ENCODE data around the gene RTEL1.

Gene RTEL1

GRCh38 chr20:63737695-63737944, 79.5 kb downstream of the RTEL1 start:
- DNase-seq (ENCODE audit: low read depth) = no peak
- H3K4me3 ChIP-seq (ENCODE audit: low read depth, low read length) = no peak overlapping the region

GRCh38 chr20:63737945-63738686, 80.0 kb downstream of the RTEL1 start:
- no peak overlapping the region for H3K4me3 ChIP-seq (ENCODE audit: low read depth, low read length)
- no peak for DNase-seq (ENCODE audit: low read depth)
- in situ Hi-C loops (cut with HindIII; ENCODE audit: low sequenced_read_pairs) = no loop called here
- no peak for TF ChIP-seq CTCF (IDR thresholded peaks at IDR 0.05; ENCODE audit: low read depth, low read length, missing control alignments)

More at GRCh38 chr20:63737695-63737944, 79.5 kb downstream of the RTEL1 start:
- TF ChIP-seq CTCF (IDR thresholded peaks at IDR 0.05; ENCODE audit: low read depth, low read length, missing control alignments) = no peak
- in situ Hi-C loops (cut with HindIII; ENCODE audit: low sequenced_read_pairs) = no loop called here

- in situ Hi-C loops (cut with HindIII; ENCODE audit: low sequenced_read_pairs) = no loop called here
- no peak overlapping the region for H3K4me3 ChIP-seq (ENCODE audit: low read depth, low read length)
- TF ChIP-seq CTCF (IDR thresholded peaks at IDR 0.05; ENCODE audit: low read depth, low read length, missing control alignments) = no peak
- DNase-seq (ENCODE audit: low read depth) = no peak
Measured at GRCh38 chr20:63738687-63739129, 80.6 kb downstream of the RTEL1 start.

GRCh38 chr20:63739130-63740069, 81.3 kb downstream of the RTEL1 start, which contains the start of gene SLC2A4RG:
Gene SLC2A4RG (plus strand): TSS chr20:63739776. CDS start chr20:63739913, 137 bp downstream.
- no peak for TF ChIP-seq CTCF (IDR thresholded peaks at IDR 0.05; ENCODE audit: low read depth, low read length, missing control alignments)
- H3K4me3 ChIP-seq (ENCODE audit: low read depth, low read length) = peak within 1 kb of the TSS; percentile 61
- in situ Hi-C loops (cut with HindIII; ENCODE audit: low sequenced_read_pairs) = no loop called here
- no peak for DNase-seq (ENCODE audit: low read depth)

- DNase-seq (ENCODE audit: low read depth) = no peak
- in situ Hi-C loops (cut with HindIII; ENCODE audit: low sequenced_read_pairs) = no loop called here
- no peak for TF ChIP-seq CTCF (IDR thresholded peaks at IDR 0.05; ENCODE audit: low read depth, low read length, missing control alignments)
- H3K4me3 ChIP-seq (ENCODE audit: low read depth, low read length) = peak overlapping the region; percentile 61
Measured at GRCh38 chr20:63740070-63740626, 82.0 kb downstream of the RTEL1 start.

- peak; percentile 70 for DNase-seq (ENCODE audit: low read depth)
- peak overlapping the region; percentile 61 for H3K4me3 ChIP-seq (ENCODE audit: low read depth, low read length)
- in situ Hi-C loops (cut with HindIII; ENCODE audit: low sequenced_read_pairs) = no loop called here
- peak; percentile 23 for TF ChIP-seq CTCF (IDR thresholded peaks at IDR 0.05; ENCODE audit: low read depth, low read length, missing control alignments)
Measured at GRCh38 chr20:63740627-63741353, 82.7 kb downstream of the RTEL1 start.

All from astrocyte of the cerebellum (primary cell).